ENCODE measurements around the gene KBTBD4.
"Not testable (repeated sequence)": the region's sequence is repeated elsewhere in the genome, so short reads cannot be mapped to it uniquely, and the experiment has no call there.

Gene KBTBD4

GRCh38 chr11:47589977-47590861, 11.4 kb upstream of the KBTBD4 start:
- DNase-seq (ENCODE audit: low read depth, low spot score), result no peak

DNA sequence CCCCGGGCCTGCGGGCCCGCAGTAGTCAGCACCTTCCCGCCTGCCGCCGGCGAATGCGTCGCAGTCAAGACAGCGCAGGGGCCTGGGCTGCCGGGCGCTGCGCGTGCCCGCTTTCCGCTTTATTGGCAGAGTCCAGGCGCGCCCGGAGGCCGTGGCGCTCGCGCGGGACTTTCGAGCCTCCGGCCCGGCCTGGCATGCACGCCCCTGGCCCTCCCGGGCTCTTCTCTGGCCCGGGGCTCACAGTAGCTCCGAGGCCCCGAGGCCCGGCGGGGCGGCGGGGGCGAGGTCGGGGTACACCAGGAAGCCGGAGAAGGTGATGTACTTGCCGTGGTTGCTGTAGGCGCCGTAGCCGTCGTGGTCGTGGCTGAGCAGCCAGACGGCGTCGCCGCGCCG, 10.8 kb upstream of the KBTBD4 start:
- no peak for DNase-seq (ENCODE audit: low read depth, low spot score)

DNA sequence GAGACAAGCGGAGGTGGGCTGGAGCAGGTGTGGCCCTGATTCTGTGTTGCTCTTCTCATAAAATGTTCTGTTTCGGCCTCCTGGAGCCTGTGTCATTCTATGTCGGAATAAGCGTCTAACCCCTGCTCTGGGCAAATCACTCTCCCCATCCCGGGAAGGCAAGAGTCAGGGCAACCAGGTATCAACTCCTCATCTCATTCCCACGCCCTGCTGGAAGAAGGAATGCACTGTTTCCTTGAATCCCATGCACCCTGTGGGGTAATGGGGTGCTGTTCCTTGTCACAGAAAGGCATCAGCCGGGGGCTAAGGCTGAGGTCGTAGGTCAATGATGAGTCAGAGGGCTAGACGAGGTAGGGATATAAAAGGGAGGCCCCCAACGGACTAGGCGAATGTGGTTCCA, 10.3 kb upstream of the KBTBD4 start:
- DNase-seq (ENCODE audit: low read depth, low spot score), result no peak

GRCh38 chr11:47587723-47588326, 9.1 kb upstream of the KBTBD4 start:
- no peak for DNase-seq (ENCODE audit: low read depth, low spot score)

DNA sequence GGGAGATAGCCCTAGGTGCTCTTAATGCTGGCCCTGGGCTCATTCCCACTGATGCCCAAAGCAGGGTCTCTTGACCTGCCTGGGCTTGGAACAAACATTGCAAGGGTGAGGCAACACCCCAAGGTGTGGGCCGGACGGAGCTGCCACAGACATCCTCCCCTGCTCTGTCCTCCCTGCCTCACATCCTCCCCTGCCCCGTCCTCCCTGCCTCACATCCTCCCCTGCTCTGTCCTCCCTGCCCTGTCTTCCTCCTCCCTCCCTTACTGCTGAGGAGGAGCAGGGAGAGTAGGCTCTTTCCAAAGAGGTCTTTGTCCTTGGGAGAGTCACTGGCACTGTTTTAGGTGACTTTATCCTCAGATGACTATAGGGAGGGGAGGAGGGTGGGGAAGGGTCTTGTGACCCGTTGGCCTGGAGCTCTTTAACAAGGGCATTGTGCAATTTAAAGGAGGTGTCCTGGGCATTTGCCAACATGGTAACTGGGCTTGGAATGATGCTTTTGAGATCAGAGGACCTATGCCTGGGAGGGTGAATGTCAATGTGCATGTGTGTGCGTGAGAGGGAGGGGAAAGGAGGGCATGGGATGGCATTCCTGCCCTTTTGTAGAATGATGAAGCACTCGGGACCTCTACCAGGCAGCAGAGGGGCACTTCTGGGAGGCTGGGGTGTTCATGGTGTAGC, 8.4 kb upstream of the KBTBD4 start:
- DNase-seq (ENCODE audit: low read depth, low spot score), result no peak

- no peak for DNase-seq (ENCODE audit: low read depth, low spot score)
These were observed 7.5 kb upstream of the KBTBD4 start, which contains the start of gene FAM180B for GRCh38 chr11:47586098-47586855. FAM180B (plus strand) TSS chr11:47586678; CDS start chr11:47586769, 91 bp downstream.

DNA sequence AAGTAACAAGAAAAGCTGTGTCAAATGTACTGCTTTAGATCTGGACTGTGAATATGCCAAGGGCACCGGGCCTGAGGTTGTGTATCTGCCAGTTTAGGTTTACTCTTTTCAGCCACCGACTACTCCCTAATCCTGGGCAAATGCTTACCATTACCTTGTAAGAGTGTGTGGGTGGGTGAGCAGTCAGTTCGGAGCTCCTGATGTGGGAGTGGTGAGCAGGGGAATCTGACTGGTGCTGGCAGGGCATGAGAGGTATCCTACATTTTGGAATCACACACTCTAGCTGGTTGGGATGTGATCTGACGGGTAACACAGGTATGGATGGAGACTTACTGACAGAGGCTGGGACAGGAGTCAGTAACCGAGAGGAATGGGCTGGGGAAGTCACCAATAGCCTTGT, 5.1 kb upstream of the KBTBD4 start:
- DNase-seq (ENCODE audit: low read depth, low spot score), result no peak

- no peak for DNase-seq (ENCODE audit: low read depth, low spot score)
These were observed 1.2 kb downstream of the KBTBD4 start for GRCh38 chr11:47577460-47578041.

- no peak for DNase-seq (ENCODE audit: low read depth, low spot score)
These were observed 5.4 kb downstream of the KBTBD4 start for GRCh38 chr11:47573321-47573720.

DNA sequence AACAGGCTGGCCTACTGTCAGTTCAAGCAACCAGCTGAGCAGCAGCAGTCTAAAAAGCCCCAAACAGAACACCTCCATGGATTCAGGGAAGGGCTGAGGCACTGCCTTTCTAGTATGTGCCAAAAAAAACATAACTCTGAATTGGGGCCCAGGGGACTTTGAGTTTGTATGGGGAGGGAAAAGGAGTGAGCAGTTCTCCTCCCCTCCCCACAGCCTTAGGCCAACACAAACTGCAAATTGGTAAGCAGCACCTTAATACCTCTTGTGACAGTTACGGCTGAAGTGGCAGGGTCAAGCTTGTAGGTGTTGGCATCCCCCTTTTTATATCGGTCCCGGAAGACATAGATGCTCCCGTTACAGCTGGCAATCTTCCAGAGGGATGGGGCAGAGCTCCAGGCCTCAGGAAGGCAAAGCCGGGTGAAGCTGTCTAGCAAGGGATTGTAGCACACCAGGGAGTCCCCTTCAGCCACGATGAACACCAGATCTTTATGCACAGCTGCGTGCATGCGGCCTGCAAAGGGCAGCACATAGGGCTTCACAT, 6.0 kb downstream of the KBTBD4 start:
- no peak for DNase-seq (ENCODE audit: low read depth, low spot score)

GRCh38 chr11:47571895-47572294, 6.9 kb downstream of the KBTBD4 start:
- DNase-seq (ENCODE audit: low read depth, low spot score), result no peak

DNA sequence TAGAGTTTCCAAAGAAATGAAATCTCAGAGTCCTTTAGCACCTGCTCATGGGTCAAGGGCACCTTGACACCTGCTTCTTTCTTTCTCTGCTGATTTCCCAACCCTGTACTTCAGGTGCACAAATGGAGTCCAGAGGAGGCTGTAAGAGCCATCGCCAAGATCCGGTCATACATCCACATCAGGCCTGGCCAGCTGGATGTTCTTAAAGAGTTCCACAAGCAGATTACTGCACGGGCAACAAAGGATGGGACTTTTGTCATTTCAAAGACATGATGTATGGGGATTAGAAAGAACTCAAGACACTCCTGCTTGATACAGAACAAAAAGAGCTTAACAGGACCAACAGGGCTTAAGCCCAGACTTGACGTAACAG, 7.4 kb downstream of the KBTBD4 start:
- no peak for DNase-seq (ENCODE audit: low read depth, low spot score)

GRCh38 chr11:47570651-47571356, 8.0 kb downstream of the KBTBD4 start:
- no peak for DNase-seq (ENCODE audit: low read depth, low spot score)

GRCh38 chr11:47569646-47570045, 9.1 kb downstream of the KBTBD4 start:
- DNase-seq (ENCODE audit: low read depth, low spot score), result no peak

DNA sequence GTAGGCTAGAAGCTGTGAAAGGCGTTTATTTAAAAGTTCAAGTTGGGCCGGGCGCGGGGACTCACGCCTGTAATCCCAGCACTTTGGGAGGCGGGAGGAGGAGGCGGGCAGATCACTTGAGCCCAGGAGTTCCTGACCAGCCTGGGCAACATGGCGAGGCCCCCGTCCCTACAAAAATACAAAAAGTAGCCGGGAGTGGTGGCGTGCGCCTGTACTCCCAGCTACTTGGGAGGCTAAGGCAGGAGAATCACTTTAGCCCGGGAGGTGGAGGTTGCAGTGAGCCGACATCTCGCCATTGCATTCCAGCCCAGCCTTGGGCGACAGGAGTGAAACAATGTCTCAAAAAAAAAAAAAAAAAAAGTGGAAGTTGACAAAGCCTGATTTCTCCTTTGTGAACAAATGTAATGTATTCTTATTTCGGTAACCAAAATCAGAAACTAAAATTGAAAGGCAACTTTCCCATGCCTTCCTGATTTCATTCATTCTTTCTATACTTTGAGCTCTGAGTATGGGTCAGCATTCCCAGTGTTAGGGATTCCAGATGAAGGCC, 12.5 kb downstream of the KBTBD4 start:
- no peak for DNase-seq (ENCODE audit: low read depth, low spot score)

DNA sequence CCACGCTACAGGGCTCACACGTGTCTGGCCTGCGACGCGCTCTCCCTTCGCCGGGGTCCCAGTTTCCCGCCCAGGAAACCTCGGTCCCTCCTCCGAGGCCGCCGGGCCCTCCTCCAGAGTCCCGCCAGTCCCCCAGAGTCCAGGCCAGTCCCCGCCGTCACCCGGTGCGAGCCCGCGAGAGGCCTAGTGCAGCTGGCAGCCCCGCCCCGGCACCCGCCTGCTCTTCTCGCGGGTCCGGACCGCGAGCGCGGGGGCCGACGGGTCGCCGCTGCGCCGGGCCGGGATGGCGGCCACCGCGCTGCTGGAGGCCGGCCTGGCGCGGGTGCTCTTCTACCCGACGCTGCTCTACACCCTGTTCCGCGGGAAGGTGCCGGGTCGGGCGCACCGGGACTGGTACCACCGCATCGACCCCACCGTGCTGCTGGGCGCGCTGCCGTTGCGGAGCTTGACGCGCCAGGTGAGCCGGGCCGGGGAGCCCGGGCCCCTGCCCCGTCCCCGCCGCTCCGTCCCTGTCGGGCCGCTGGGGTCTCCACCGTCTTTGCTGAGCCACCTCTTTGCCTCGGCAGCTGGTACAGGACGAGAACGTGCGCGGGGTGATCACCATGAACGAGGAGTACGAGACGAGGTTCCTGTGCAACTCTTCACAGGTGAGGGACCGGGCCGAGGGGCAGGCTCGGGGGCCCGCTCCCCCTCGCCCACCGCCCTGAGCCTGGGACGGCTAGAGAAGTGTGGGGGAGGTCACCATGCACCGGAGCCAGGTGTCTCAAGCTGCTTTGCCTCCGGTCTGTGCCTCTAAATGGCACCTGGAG, 13.2 kb downstream of the KBTBD4 start, which contains the start of gene PTPMT1:
PTPMT1 (plus strand) TSS at position 260 of the 809 bp plus-strand sequence; CDS start at position 284, 24 bp downstream.
- DNase-seq (ENCODE audit: low read depth, low spot score), result peak; percentile 16

- DNase-seq (ENCODE audit: low read depth, low spot score), result no peak
These were observed 13.8 kb downstream of the KBTBD4 start for GRCh38 chr11:47564933-47565339.

DNA sequence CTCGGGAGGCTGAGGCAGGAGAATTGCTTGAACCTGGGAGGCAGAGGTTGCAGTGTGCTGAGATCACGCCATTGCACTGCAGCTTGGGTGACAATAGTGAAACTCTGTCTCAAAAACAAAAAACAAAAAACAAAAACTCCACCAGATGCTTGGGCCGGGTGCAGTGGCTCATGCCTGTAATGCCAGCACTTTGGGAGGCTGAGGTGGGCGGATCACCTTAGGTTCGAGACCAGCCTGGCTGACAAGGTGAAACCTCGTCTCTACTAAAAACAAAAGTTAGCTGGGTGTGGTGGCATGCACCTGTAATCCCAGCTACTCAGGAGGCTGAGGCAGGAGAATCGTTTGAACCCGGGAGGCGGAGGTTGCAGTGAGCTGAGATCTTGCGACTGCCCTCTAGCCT, 14.4 kb downstream of the KBTBD4 start:
- not testable (repeated sequence) for DNase-seq (ENCODE audit: low read depth, low spot score)

GRCh38 chr11:47562393-47562792, 16.4 kb downstream of the KBTBD4 start:
- DNase-seq (ENCODE audit: low read depth, low spot score), result not testable (repeated sequence)
